ENCODE measurements around the gene ACBD4.

- TF ChIP-seq, protein P1, sequence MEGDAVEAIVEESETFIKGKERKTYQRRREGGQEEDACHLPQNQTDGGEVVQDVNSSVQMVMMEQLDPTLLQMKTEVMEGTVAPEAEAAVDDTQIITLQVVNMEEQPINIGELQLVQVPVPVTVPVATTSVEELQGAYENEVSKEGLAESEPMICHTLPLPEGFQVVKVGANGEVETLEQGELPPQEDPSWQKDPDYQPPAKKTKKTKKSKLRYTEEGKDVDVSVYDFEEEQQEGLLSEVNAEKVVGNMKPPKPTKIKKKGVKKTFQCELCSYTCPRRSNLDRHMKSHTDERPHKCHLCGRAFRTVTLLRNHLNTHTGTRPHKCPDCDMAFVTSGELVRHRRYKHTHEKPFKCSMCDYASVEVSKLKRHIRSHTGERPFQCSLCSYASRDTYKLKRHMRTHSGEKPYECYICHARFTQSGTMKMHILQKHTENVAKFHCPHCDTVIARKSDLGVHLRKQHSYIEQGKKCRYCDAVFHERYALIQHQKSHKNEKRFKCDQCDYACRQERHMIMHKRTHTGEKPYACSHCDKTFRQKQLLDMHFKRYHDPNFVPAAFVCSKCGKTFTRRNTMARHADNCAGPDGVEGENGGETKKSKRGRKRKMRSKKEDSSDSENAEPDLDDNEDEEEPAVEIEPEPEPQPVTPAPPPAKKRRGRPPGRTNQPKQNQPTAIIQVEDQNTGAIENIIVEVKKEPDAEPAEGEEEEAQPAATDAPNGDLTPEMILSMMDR (IDR thresholded peaks at IDR 0.05; ENCODE audit: extremely low read depth in 1 of 2, insufficient read depth in 1 of 2, low read depth in 1 of 2, low read length in 2 of 2), result no peak
- peak; percentile 7 for TF ChIP-seq POLR2A (IDR thresholded peaks at IDR 0.05; ENCODE audit: low read depth, low read length)
- no peak for TF ChIP-seq EZH2 (IDR thresholded peaks at IDR 0.05; ENCODE audit: borderline replicate concordance, low read depth, low read length, severe bottlenecking)
- no peak for TF ChIP-seq POLR2AphosphoS5 (IDR thresholded peaks at IDR 0.05; ENCODE audit: insufficient read depth, low read depth, low read length)
- TF ChIP-seq, protein P2, sequence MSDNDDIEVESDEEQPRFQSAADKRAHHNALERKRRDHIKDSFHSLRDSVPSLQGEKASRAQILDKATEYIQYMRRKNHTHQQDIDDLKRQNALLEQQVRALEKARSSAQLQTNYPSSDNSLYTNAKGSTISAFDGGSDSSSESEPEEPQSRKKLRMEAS (IDR thresholded peaks at IDR 0.05; ENCODE audit: insufficient read depth, insufficient read length), result no peak
- TF ChIP-seq GATA2 (IDR thresholded peaks at IDR 0.05; ENCODE audit: insufficient read depth, insufficient read length, low read depth, low read length), result no peak
- TF ChIP-seq FOS (IDR thresholded peaks at IDR 0.05; ENCODE audit: borderline replicate concordance, insufficient read depth, low read length), result no peak
- no peak for TF ChIP-seq MYC (IDR thresholded peaks at IDR 0.05; ENCODE audit: low read depth, low read length)
These were observed 7.2 kb upstream of the ACBD4 start for GRCh38 chr17:45128331-45128730.
